ENCODE measurements around the gene EVC2.

DNA sequence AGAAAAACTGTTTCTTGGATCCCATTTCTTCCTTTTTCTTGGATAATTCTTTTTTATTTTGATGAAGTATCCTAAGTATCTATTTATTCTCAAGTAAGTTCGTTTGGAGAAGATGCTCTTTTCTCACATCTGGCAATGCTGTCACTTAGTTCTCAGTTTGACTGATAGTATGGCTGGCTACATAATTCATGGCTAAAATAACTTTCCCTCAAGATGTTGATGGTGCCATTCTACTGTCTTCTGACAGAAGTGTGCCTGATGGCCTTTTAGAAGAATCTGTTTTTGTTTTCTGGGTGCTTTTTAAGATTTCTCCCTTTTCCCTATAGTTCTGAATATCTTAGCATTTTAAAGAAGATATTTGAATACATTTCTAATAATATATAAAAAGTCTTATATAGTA is 41.6 kb downstream of the EVC2 start:
- TF ChIP-seq, protein P1, sequence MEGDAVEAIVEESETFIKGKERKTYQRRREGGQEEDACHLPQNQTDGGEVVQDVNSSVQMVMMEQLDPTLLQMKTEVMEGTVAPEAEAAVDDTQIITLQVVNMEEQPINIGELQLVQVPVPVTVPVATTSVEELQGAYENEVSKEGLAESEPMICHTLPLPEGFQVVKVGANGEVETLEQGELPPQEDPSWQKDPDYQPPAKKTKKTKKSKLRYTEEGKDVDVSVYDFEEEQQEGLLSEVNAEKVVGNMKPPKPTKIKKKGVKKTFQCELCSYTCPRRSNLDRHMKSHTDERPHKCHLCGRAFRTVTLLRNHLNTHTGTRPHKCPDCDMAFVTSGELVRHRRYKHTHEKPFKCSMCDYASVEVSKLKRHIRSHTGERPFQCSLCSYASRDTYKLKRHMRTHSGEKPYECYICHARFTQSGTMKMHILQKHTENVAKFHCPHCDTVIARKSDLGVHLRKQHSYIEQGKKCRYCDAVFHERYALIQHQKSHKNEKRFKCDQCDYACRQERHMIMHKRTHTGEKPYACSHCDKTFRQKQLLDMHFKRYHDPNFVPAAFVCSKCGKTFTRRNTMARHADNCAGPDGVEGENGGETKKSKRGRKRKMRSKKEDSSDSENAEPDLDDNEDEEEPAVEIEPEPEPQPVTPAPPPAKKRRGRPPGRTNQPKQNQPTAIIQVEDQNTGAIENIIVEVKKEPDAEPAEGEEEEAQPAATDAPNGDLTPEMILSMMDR (IDR thresholded peaks at IDR 0.05): no peak
- no peak for TF ChIP-seq POLR2AphosphoS5 (IDR thresholded peaks at IDR 0.05)
- TF ChIP-seq POLR2A (IDR thresholded peaks at IDR 0.05): no peak
